ENCODE measurements around the gene GABRR2.

Gene GABRR2

DNA sequence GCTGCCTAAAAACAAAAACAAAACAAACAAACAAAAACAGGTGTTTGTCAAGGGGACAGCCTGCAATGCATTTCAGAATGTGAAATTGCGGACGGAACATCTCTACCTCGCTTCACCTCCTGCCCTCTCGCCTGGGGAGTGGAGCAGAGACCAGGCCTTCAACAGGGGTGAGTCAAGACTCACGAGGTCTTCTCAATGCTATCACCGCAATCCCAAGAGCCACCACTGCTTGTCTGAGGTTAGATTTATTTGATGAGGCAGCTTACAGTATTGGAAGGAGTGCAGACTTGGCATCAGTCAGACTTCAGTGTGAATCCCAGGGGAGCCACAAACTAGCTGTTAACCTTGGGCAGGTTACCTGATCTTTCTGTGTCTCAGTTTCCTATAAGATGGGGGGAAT lies 105.6 kb downstream of the GABRR2 start:
- no peak for DNase-seq (ENCODE audit: low read depth, low spot score)

DNA sequence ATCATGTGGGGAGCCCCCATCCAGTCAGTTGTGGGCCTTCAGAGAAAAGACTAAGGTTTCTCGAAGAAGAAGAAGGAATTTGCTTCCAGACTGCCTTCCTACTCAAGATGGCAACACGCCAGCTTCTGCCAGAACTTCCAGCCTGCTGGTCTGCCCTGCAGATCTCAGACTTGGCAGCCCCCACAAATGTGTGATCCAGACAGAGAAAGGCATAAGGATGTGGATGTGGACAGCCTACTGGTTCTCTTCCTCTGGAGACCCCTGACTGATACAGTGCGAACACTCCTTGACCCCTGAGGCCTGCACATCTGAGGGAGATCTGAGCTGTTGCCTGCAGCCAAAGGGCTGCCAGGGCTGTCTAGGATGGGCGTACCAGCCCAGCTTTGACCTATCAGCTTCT lies 106.5 kb downstream of the GABRR2 start:
- no peak for DNase-seq (ENCODE audit: low read depth, low spot score)

Data from brain pericyte (primary cell).